BE2C (cell line): ENCODE measurements around the gene PRKCH.

ENCODE experiments used
- DNase-seq: peaks from one replicate; pipeline ENCODE4 v3.0.0-alpha.2; 2020
- H3K27me3 ChIP-seq: fragments of 250-450 bp; sonication (Bioruptor Pico); 2 replicates; pipeline ENCODE4 v1.5.1; 2020; ENCODE audit warnings: mild to moderate bottlenecking
- H3K36me3 ChIP-seq: fragments of 250-450 bp; sonication (Bioruptor Pico); 2 replicates; pipeline ENCODE4 v1.5.1; 2020; ENCODE audit warnings: mild to moderate bottlenecking
- H3K4me1 ChIP-seq: fragments of 250-450 bp; sonication (Bioruptor Pico); 2 replicates; pipeline ENCODE4 v1.5.1; 2020
- H3K4me3 ChIP-seq: 2 replicates; pipeline ENCODE4 v1.5.1; 2011; ENCODE audit warnings: low read depth, low read length
- H3K9me3 ChIP-seq: fragments of 250-450 bp; sonication (Bioruptor Pico); 2 replicates; pipeline ENCODE4 v1.5.1; 2020
- TF ChIP-seq, protein P1 (sequence below): IDR thresholded peaks from 2 replicates; pipeline ENCODE4 v1.5.1; 2012; ENCODE audit warnings: mild to moderate bottlenecking, low read depth, low read length

The PRKCH gene

GRCh38 chr14:61417141-61417540 is 95.8 kb downstream of the PRKCH start:
- Histone ChIP-seq H3K9me3 (no peaks in the 10 kb centered on the region), H3K4me1 (no peaks in the 10 kb centered on the region), H3K4me3 (no peak overlapping the region), H3K36me3 (no peaks in the 10 kb centered on the region), H3K27me3 (peaks cover 12% of the 10 kb centered on the region; the same call in 1 of the 2 replicates)
- TF ChIP-seq, protein P1, sequence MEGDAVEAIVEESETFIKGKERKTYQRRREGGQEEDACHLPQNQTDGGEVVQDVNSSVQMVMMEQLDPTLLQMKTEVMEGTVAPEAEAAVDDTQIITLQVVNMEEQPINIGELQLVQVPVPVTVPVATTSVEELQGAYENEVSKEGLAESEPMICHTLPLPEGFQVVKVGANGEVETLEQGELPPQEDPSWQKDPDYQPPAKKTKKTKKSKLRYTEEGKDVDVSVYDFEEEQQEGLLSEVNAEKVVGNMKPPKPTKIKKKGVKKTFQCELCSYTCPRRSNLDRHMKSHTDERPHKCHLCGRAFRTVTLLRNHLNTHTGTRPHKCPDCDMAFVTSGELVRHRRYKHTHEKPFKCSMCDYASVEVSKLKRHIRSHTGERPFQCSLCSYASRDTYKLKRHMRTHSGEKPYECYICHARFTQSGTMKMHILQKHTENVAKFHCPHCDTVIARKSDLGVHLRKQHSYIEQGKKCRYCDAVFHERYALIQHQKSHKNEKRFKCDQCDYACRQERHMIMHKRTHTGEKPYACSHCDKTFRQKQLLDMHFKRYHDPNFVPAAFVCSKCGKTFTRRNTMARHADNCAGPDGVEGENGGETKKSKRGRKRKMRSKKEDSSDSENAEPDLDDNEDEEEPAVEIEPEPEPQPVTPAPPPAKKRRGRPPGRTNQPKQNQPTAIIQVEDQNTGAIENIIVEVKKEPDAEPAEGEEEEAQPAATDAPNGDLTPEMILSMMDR = no peak
- no peak for DNase-seq

GRCh38 chr14:61417883-61418455 is 96.6 kb downstream of the PRKCH start:
- H3K36me3 ChIP-seq = no peaks in the 10 kb centered on the region
- no peak for DNase-seq
- no peak overlapping the region for H3K4me3 ChIP-seq
- TF ChIP-seq, protein P1 = no peak
- H3K4me1 ChIP-seq = no peaks in the 10 kb centered on the region
- H3K27me3 ChIP-seq = peaks cover 12% of the 10 kb centered on the region; the same call in 1 of the 2 replicates
- no peaks in the 10 kb centered on the region for H3K9me3 ChIP-seq

GRCh38 chr14:61418746-61419145 is 97.4 kb downstream of the PRKCH start:
- Histone ChIP-seq H3K36me3 (no peaks in the 10 kb centered on the region), H3K27me3 (peaks cover 12% of the 10 kb centered on the region; the same call in 1 of the 2 replicates), H3K4me3 (no peak overlapping the region), H3K9me3 (no peaks in the 10 kb centered on the region), H3K4me1 (no peaks in the 10 kb centered on the region)
- TF ChIP-seq, protein P1 = no peak
- DNase-seq = no peak

DNA sequence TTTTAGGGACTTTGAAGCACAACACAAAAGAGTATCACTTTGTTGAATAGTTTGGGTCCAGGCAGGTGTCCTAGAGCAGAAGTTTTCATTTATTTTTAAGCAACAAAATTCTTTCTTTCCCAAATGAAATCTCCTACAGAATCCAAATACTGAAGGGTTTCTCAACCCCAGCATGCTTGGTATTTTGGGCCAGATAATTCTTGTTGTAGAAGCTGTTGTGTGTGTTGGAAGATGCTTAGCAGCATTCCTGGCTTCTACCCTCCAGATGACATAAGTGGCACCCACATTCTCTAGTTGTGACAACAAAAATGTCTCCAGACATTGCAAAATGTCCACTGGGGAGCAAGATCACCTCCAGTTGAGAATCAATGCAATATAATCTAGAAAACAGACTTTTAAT is 97.8 kb downstream of the PRKCH start:
- TF ChIP-seq, protein P1 = no peak
- H3K9me3 ChIP-seq = no peaks in the 10 kb centered on the region
- no peaks in the 10 kb centered on the region for H3K4me1 ChIP-seq
- no peak overlapping the region for H3K4me3 ChIP-seq
- peaks cover 12% of the 10 kb centered on the region; the same call in 1 of the 2 replicates for H3K27me3 ChIP-seq
- no peak for DNase-seq
- H3K36me3 ChIP-seq = no peaks in the 10 kb centered on the region

DNA sequence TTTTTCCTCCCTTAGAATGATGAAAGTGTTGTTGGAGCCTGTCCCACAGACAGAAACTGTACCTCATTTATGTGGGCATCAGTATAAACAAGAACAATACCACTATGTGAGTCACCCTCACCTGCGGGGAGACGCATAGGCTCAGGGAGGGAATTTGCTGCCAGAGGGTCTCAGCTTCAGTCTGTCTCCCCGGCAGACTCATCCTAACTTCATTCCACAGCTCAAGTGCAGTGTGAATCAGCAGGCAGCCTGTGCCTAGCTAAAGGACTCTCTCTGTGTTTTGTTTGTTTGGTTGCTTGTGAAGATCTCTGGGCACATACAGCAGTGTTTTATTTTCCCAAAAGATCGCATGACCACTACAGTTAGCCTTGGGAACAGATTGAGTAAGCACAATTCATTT is 98.9 kb downstream of the PRKCH start:
- peaks cover 12% of the 10 kb centered on the region; the same call in 1 of the 2 replicates for H3K27me3 ChIP-seq
- H3K4me3 ChIP-seq = no peak overlapping the region
- H3K4me1 ChIP-seq = no peaks in the 10 kb centered on the region
- H3K36me3 ChIP-seq = no peaks in the 10 kb centered on the region
- no peak for DNase-seq
- TF ChIP-seq, protein P1 = no peak
- no peaks in the 10 kb centered on the region for H3K9me3 ChIP-seq

GRCh38 chr14:61421212-61421923 is 100.0 kb downstream of the PRKCH start:
- Histone ChIP-seq H3K27me3 (peaks cover 12% of the 10 kb centered on the region; the same call in 1 of the 2 replicates), H3K4me1 (no peaks in the 10 kb centered on the region), H3K36me3 (no peaks in the 10 kb centered on the region), H3K4me3 (no peak overlapping the region), H3K9me3 (no peaks in the 10 kb centered on the region)
- no peak for DNase-seq
- TF ChIP-seq, protein P1 = no peak
